CD14-positive monocyte (primary cell): Measurements from ENCODE around the gene GAK. TPM values are rescaled to one million over a fixed set of nuclear protein-coding genes. Genes with fewer than 3 reads are reported as not detected.
A peak's percentile ranks its signal among the peaks of the same experiment; 100 is the strongest.

Source experiments
- DNase-seq, 3 donors: peaks; one replicate each; pipeline ENCODE4 v3.0.0-alpha.2; 2011 to 2022
- H2AFZ ChIP-seq: 2 replicates; pipeline ENCODE4 v1.6.0; 2012; ENCODE audit warnings: mild to moderate bottlenecking, low read depth, low read length, inconsistent platforms; ENCODE audit not compliant: insufficient read depth, poor library complexity, severe bottlenecking
- H3K27ac ChIP-seq, 2 donors: 1 replicate in 1 of 2; 2 replicates in 1 of 2; pipeline ENCODE4 v1.5.1; 2012 to 2013; ENCODE audit warnings: low read length in 2 of 2, control low read depth in 1 of 2, inconsistent platforms in 1 of 2, low read depth in 1 of 2, mild to moderate bottlenecking in 1 of 2
- H3K27me3 ChIP-seq, 2 donors: one replicate each; pipeline versions ENCODE4 v1.6.0 to v1.6.1; 2011 to 2013; ENCODE audit warnings: low read length in 2 of 2; ENCODE audit not compliant: control insufficient read depth in 2 of 2, insufficient read depth in 2 of 2
- H3K36me3 ChIP-seq, 2 donors: replicated peaks in 1 of 2; 1 replicate in 1 of 2; 2 replicates in 1 of 2; pipeline versions ENCODE4 v1.5.1 to v1.6.1; 2012 to 2013; ENCODE audit warnings: low read length in 2 of 2, control low read depth in 1 of 2, inconsistent platforms in 1 of 2, mild to moderate bottlenecking in 1 of 2; ENCODE audit not compliant: insufficient read depth in 2 of 2, control insufficient read depth in 1 of 2
- H3K4me1 ChIP-seq, 2 donors: 1 replicate in 1 of 2; 2 replicates in 1 of 2; pipeline versions ENCODE4 v1.5.1 to v1.6.1; 2012 to 2013; ENCODE audit warnings: low read length in 2 of 2, control low read depth in 1 of 2, inconsistent platforms in 1 of 2, mild to moderate bottlenecking in 1 of 2, moderate library complexity in 1 of 2; ENCODE audit not compliant: insufficient read depth in 2 of 2, control insufficient read depth in 1 of 2
- H3K4me2 ChIP-seq: replicated peaks from 2 replicates; pipeline ENCODE3; 2012; ENCODE audit warnings: low read length, moderate library complexity, mild to moderate bottlenecking; ENCODE audit not compliant: poor library complexity, severe bottlenecking; ENCODE audit errors: extremely low read depth
- H3K4me3 ChIP-seq, 3 experiments: fragments of 200-600 bp in 1 of 3; sonication (generic) in 1 of 3; replicated peaks in 1 of 3; 1 replicate in 2 of 3; 2 replicates in 1 of 3; pipeline ENCODE4 v1.5.1; 2011 to 2013; ENCODE audit warnings: low read length in 3 of 3, mild to moderate bottlenecking in 3 of 3, control low read depth in 2 of 3, low read depth in 2 of 3, inconsistent platforms in 1 of 3, moderate library complexity in 1 of 3
- H3K79me2 ChIP-seq: 2 replicates; pipeline ENCODE4 v1.6.0; 2012; ENCODE audit warnings: mild to moderate bottlenecking, control low read depth, inconsistent platforms, low read length, moderate library complexity; ENCODE audit not compliant: insufficient read depth
- H3K9ac ChIP-seq: 2 replicates; pipeline ENCODE4 v1.6.0; 2017; ENCODE audit warnings: low read length, mild to moderate bottlenecking; ENCODE audit not compliant: insufficient read depth, poor library complexity, severe bottlenecking
- H3K9me3 ChIP-seq, 2 donors: replicated peaks in 1 of 2; 1 replicate in 1 of 2; 2 replicates in 1 of 2; pipeline versions ENCODE4 v1.5.1 to v1.6.1; 2012 to 2013; ENCODE audit warnings: low read length in 2 of 2, control low read depth in 1 of 2; ENCODE audit not compliant: control insufficient read depth in 1 of 2, insufficient read depth in 1 of 2
- H4K20me1 ChIP-seq: 2 replicates; pipeline ENCODE4 v1.6.0; 2012; ENCODE audit warnings: mild to moderate bottlenecking, low read length, control low read depth, moderate library complexity; ENCODE audit not compliant: insufficient read depth
- H3K27ac Mint-ChIP-seq, 7 donors: one replicate each; pipeline ENCODE4 v1.8.0; 2020; ENCODE audit warnings: mild to moderate bottlenecking in 7 of 7, mixed read lengths in 7 of 7, moderate library complexity in 6 of 7, inconsistent platforms in 2 of 7
- H3K27me3 Mint-ChIP-seq, 3 donors: one replicate each; pipeline ENCODE4 v1.8.0; 2021 to 2022; ENCODE audit warnings: low read depth in 3 of 3, mild to moderate bottlenecking in 3 of 3, mixed read lengths in 3 of 3, moderate library complexity in 3 of 3, inconsistent platforms in 1 of 3
- H3K36me3 Mint-ChIP-seq, 2 donors: one replicate each; pipeline ENCODE4 v1.8.0; 2020; ENCODE audit warnings: mixed read lengths in 2 of 2, inconsistent platforms in 1 of 2, mild to moderate bottlenecking in 1 of 2
- H3K4me1 Mint-ChIP-seq: one replicate; pipeline ENCODE4 v1.8.0; 2020; ENCODE audit warnings: mild to moderate bottlenecking, mixed read lengths
- H3K4me3 Mint-ChIP-seq, 2 donors: one replicate each; pipeline ENCODE4 v1.8.0; 2020; ENCODE audit warnings: mild to moderate bottlenecking in 2 of 2, mixed read lengths in 2 of 2, moderate library complexity in 1 of 2
- H3K9me3 Mint-ChIP-seq, 7 donors: one replicate each; pipeline ENCODE4 v1.8.0; 2020 to 2022; ENCODE audit warnings: mixed read lengths in 7 of 7, mild to moderate bottlenecking in 6 of 7, moderate library complexity in 6 of 7, inconsistent platforms in 2 of 7
- WGBS: methylation state at CpG from one replicate; pipeline ENCODE4 v1.1.5; 2013; ENCODE audit warnings: missing lambda C conversion rate; ENCODE audit not compliant: insufficient coverage; 5-methylcytosine and 5-hydroxymethylcytosine counted together
- intact Hi-C, 2 donors: fragments of 100-400 bp; cut with micrococcal nuclease; formaldehyde crosslinking; loops; one replicate each; pipeline versions ENCODE4 v1.15.0 to v1.15.1; 2023
- polyA plus RNA-seq, 3 donors: library from polyadenylated mRNA; depleted of rRNA in 1 of 3; unstranded in 2 of 3; stranded (reverse) in 1 of 3; fragments of 300-500 nt in 2 of 3; fragments of >200 nt in 1 of 3; fragmentation: Illumina TruSeq in 2 of 3; gene quantifications; 1 replicate in 2 of 3; 2 replicates in 1 of 3; pipeline ENCODE4 v1.2.3, GENCODE V29; 2012 to 2021
- TF ChIP-seq, protein P1 (sequence below): fragments of 200-600 bp; IDR thresholded peaks from one replicate; pipeline ENCODE4 v1.8.0; 2022; ENCODE audit warnings: antibody characterized with exemption, mild to moderate bottlenecking

GAK gene
- polyA plus RNA-seq, 3 donors, result 40.3 to 88.7 (median 54.9) TPM

DNA sequence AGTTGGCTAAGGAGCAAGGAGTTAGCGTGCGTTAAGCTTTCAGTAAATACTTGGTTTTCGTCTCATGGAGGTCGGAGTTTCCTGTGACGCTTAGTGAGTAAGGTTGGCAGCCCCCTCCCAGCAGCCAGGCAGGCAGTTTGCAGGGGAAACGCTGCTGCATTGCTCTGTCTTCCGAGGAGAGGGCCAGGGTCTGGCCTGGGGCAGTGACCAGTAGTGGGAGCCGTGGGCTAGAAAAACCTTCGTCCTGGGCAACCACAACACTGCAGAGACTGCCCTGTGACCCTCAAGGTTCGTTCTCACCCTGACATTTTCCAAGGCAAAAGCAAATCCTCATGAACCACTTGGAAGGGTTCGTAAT lies 576 bp upstream of the GAK start:
- no peaks in the 10 kb centered on the region for H3K27me3 ChIP-seq
- H3K36me3 Mint-ChIP-seq, result peaks cover 1 to 13% of the 10 kb centered on the region in 2 donors
- H3K27me3 Mint-ChIP-seq, result peaks cover 0 to 3% (median 3%) of the 10 kb centered on the region in 3 donors
- H3K9ac ChIP-seq, result peak overlapping the region; percentile 100
- WGBS, result 0% methylated on average over 6 of the region's 11 CpGs
- H2AFZ ChIP-seq, result peak overlapping the region; percentile 88
- no peaks in the 10 kb centered on the region for H3K9me3 ChIP-seq
- intact Hi-C loops, result loop anchor here in 1 of 2 donors (5.0 to 10.0 kb wide), 2 partner anchors 238 to 360 kb away; no protein-coding TSS in a partner anchor
- peaks cover 73 to 80% of the 10 kb centered on the region in 2 donors for H3K4me1 ChIP-seq
- H3K79me2 ChIP-seq, result peaks cover 88% of the 10 kb centered on the region
- peak overlapping the region; percentile 84 to 98 for H3K27ac ChIP-seq
- peak overlapping the region; percentile 84 for H3K4me2 ChIP-seq
- H3K9me3 Mint-ChIP-seq, result no peaks in the 10 kb centered on the region
- H3K4me3 ChIP-seq, result peak overlapping the region; percentile 90 to 97 (median 92)
- TF ChIP-seq, protein P1, sequence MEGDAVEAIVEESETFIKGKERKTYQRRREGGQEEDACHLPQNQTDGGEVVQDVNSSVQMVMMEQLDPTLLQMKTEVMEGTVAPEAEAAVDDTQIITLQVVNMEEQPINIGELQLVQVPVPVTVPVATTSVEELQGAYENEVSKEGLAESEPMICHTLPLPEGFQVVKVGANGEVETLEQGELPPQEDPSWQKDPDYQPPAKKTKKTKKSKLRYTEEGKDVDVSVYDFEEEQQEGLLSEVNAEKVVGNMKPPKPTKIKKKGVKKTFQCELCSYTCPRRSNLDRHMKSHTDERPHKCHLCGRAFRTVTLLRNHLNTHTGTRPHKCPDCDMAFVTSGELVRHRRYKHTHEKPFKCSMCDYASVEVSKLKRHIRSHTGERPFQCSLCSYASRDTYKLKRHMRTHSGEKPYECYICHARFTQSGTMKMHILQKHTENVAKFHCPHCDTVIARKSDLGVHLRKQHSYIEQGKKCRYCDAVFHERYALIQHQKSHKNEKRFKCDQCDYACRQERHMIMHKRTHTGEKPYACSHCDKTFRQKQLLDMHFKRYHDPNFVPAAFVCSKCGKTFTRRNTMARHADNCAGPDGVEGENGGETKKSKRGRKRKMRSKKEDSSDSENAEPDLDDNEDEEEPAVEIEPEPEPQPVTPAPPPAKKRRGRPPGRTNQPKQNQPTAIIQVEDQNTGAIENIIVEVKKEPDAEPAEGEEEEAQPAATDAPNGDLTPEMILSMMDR, result no peak
- no peaks in the 10 kb centered on the region for H3K36me3 ChIP-seq
- peaks cover 69% of the 10 kb centered on the region for H3K4me1 Mint-ChIP-seq
- peak in 2 of 3 donors; percentile 13 to 71 for DNase-seq
- H3K4me3 Mint-ChIP-seq, result peak overlapping the region; percentile 96 to 98
- H3K27ac Mint-ChIP-seq, result peak overlapping the region; percentile 95 to 99 (median 97)
- peaks cover 44% of the 10 kb centered on the region for H4K20me1 ChIP-seq

DNA sequence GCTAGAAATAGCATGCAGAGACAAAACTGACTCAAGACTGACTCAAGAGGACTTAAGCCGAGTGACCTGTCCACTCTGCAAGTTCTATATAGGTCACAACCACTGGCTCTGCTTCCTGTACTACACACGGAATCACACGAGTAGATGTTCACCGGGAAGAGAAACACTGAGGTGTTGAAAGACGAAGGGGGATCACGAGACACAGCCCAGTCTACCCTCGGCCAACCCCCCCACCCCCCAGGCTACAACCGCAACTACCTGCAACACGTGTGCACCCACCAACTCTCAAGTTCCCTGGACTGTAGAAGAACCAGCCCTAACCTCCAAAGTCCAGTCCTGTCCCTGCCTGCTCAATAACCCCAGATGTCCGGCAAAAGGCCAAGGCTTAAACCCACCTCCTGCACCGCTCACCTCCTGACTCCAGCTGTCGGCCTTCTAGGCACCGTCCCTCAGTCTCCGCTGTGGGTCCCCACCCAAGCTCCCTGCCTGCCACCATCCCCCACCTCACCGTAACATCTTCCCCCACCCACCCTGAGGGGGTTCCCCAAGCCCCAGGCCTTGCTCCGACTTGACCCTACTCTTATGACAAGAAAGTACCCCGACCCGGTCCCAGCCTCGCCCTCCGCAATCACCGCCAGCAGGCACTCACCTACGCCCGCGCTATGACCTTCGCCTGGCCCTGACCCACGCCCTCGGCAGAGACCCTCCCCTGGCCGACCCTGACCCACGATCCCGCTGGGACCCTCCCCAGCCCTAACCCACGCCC lies 739 bp downstream of the GAK start:
- H3K9ac ChIP-seq, result peak overlapping the region; percentile 100
- peak overlapping the region; percentile 89 to 97 (median 93) for H3K4me3 ChIP-seq
- Mint-ChIP-seq H3K4me1 (peaks cover 61% of the 10 kb centered on the region), H3K27ac (peak overlapping the region; percentile 96 to 99 (median 97)), H3K4me3 (peak overlapping the region; percentile 96 to 98), H3K9me3 (no peaks in the 10 kb centered on the region), H3K27me3 (peaks cover 0 to 3% (median 3%) of the 10 kb centered on the region in 3 donors), H3K36me3 (peaks cover 1 to 16% of the 10 kb centered on the region in 2 donors)
- DNase-seq, result peak; percentile 42 to 84 (median 51)
- intact Hi-C loops, result loop anchor here in 1 of 2 donors (5.0 to 10.0 kb wide), 2 partner anchors 237 to 361 kb away; no protein-coding TSS in a partner anchor
- peaks cover 86% of the 10 kb centered on the region for H3K79me2 ChIP-seq
- H2AFZ ChIP-seq, result peak overlapping the region; percentile 61
- WGBS, result 3% methylated on average over 25 of the region's 31 CpGs
- peaks cover 62 to 69% of the 10 kb centered on the region in 2 donors for H3K4me1 ChIP-seq
- peak overlapping the region; percentile 63 to 98 for H3K27ac ChIP-seq
- peaks cover under 1% of the 10 kb centered on the region in 2 donors for H3K36me3 ChIP-seq
- no peaks in the 10 kb centered on the region for H3K9me3 ChIP-seq
- TF ChIP-seq, protein P1, result no peak
- H4K20me1 ChIP-seq, result peaks cover 56% of the 10 kb centered on the region
- H3K4me2 ChIP-seq, result peak overlapping the region; percentile 84
- no peaks in the 10 kb centered on the region for H3K27me3 ChIP-seq
